ENCODE results near the gene ISOC1.
A peak's percentile ranks its signal among the peaks of the same experiment; 100 is the strongest.

The ISOC1 gene

DNA sequence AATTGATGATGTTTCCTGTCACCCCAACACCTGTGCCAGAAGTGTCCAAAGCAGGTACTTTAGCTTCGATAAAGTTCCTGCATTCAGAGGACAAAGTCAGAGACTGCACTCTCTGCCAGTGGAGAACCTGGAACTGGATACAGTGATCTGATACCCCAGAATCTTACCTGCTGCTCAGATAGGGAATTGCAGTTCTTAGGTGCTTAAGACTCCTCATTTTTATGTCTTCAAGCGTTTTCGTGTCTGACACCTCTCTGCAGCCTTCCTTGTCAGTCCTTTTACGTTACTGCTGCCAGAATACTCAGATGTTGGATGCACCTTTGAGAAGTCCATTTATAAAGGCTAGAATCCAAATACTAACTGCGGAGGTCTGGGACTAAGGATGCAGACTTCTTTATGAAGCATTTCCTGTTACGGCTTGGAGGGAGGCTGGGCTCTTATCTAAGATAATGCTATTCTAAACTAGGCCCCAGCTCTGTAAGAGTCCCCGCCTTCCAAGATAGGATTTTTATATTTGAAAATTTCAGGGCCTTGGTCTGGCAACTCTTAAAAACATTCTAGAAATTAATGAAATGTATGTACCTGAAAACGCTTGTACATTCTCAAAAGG, 1.9 kb downstream of the ISOC1 start:
- no peak for DNase-seq

DNA sequence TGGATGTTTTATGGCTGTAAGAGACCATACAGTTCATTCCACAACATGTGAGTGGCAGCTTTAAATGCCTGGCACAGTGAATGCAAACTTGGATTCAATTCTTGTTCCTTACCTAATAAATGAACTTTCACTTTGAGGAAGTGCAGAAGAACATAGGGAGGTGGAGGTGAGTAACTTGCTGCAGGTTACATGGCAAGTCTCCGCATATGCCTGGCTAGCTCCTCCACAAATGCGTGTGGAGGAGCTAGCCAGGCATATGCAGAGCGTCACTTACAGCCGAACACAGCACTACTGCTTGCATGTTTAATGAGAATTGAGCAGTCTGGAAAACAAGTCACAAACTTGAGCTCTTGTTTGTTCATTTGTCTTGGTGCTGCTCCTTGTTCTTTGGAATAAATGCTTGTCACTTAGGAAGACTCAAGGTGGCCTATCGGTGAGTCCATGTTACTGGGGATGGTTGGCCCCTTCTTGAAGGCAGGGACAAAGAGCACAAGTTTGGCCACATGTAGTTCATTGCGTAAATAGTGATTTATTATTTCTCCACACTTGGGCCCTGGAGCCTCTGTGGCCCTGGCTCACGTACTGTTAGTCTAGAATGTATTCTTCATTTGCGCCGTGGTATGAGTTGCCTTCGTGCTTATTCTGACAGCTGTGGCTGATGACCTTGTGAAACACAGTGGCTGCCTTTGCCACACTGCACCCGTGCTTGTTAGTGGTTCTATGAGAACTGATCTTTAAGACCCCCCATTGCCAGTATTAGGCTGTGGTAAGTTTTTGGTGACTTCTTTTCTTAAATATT, 3.1 kb downstream of the ISOC1 start:
- DNase-seq, result no peak

DNA sequence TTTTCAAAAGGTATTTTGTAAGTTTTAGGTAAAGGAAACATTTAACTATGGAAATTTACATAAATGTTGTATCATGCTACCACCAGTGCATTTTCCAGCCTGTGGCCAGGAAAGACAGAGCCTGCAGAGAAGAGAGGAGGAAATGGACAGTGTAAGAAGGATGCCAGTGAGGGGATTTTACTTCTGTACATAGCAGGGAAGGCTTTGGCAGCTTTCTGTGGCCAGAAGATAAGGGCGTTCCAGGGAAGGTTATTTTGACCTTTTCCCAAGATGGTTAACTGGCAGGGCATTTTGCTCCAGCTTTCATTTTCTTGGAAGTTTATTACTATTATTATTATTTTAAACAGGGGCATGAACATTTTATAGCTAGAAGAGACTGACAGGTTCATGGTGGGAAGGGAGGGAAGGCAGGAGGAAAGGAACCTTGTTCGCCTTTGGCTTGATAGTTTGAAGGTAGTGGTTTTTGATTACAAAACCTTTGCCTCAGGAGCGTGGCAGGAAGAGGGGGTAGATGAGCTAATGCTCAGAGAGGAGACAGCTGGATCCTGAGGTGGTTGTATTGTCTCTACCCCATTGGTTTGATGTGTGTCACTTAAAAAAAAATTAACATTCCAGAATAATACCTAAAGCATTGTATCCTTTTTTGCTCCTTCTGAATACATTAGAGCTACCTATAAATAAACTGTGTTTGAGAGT, 4.1 kb downstream of the ISOC1 start:
- DNase-seq, result no peak

DNA sequence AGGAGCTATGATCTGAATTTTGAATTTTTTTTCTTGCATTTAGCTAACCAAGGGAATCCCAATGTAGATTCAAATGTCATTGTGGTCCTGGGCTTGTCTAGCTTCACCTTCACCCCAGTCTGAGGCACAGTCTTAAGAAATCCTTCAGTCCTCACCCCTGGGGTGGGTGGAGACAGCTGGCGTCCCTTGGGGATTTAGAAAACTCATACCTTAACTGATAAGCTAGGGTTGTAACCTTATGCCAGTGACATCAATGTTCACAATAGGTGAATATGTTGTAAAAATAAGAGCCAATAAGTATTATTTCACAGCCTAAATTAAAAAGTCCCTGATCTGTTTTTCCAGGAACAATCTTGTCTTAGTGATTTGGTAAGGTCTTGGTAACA, 4.6 kb downstream of the ISOC1 start:
- DNase-seq, result no peak

GRCh38 chr5:129101794-129102193, 7.2 kb downstream of the ISOC1 start:
- DNase-seq, result no peak

- no peak for DNase-seq
Measured at GRCh38 chr5:129103397-129103796, 8.8 kb downstream of the ISOC1 start.

DNA sequence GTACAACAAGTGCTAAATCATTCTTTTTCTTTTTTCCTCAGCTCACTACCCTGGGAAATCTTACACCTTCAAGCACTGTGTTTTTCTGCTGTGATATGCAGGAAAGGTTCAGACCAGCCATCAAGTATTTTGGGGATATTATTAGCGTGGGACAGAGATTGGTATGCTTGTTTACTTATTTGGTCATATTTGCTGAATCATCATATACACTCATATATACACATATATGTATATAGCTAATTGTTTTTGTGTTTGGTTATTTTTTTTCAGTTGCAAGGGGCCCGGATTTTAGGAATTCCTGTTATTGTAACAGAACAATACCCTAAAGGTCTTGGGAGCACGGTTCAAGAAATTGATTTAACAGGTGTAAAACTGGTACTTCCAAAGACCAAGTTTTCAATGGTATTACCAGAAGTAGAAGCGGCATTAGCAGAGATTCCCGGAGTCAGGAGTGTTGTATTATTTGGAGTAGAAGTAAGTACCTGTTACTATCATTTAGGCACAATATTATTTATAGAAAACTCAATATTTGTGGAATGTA, 10.4 kb downstream of the ISOC1 start:
- no peak for DNase-seq

DNA sequence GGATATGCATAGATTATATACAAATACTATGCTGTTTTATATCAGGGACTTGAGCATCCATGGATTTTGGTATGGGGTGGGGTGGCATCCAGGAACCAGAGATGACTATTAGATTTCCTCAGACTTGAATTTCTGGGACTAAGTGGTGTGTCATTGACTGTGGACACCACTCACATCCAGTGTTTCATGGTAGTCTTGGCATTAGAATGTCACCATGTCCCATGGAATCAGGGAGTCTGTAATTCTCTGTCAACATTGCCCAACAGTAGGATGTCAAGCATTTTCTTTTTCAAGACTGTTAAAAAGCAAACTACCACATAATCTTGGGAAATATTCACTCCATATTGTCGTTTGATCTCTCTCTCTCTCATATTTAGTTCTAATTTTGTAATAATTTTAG, 13.1 kb downstream of the ISOC1 start:
- DNase-seq, result no peak

DNA sequence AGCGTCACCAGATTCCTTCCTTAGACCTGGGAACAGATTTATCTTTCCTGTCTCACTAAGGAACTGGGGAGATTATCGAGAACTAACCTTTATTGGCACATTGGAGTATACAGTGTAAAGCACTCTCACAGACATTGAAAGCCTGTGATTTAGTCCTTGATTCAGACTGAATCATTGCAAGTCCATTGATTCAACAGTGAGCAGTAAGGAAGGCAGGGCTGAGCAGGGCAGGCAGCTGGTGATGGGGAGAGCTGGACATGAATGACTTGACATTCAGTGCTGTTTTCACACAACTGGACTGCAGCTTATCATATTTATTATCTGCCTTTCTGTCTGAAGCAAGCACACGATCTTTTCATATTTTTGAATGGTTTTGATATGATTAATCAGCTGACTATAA, 16.2 kb downstream of the ISOC1 start:
- no peak for DNase-seq

- no peak for DNase-seq
Measured at GRCh38 chr5:129111351-129111750, 16.8 kb downstream of the ISOC1 start.

DNA sequence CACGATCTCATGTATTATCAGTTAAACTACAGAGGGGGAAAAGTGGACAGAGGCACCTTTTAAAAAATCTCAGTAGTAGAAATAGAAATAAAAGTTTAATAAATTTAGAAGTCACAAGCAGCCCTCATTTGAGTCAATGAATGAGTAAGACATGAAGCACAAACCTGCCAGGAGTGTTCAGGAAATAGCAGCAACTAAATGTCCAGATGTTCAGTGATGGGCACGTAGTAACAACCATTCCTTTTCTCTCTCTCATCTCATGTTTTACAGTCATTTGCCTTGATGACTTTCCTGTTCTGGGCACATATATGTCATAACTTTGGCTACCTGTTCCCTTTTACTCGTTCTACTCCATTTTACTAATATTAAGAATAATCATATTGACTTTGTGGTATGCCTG, 17.7 kb downstream of the ISOC1 start:
- no peak for DNase-seq

DNA sequence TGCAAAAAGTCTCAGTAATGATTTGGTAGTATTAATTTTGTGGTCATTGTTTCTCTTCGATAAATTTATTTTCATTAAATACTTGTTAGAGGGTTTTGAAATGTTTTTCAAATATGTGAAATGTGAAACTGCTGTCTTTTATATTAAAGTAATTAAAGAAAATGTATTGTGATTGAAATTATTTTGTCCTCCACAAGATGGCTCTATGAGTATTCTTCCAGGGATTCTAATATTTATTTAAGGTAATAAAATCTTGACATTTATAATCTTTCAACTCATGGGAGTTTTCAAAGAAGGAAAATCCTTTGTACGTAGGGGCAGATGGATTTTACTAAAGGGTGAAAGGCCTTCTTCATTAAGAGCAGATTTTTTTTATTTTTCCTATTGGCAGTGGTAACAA, 19.3 kb downstream of the ISOC1 start:
- no peak for DNase-seq

- no peak for DNase-seq
Measured at GRCh38 chr5:129114539-129115193, 20.1 kb downstream of the ISOC1 start.

DNA sequence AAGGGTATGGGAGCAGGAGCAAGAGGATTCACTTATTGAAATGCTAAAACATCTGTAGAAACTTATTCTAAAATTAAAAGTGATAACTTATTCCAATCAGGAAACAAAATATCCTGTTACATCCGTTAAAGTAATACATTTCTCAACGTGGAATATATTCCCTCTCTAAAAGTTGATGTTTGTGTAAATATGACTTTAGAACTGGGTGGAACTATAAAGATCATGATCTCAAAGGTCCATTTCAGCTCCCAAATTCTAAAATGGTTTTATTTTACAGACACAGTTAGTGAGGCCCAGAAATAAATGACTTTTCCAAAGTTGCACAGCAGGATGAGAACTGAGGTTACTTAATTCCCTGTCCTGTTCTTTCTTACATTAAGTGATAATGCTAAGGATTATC, 21.1 kb downstream of the ISOC1 start:
- DNase-seq, result no peak

DNA sequence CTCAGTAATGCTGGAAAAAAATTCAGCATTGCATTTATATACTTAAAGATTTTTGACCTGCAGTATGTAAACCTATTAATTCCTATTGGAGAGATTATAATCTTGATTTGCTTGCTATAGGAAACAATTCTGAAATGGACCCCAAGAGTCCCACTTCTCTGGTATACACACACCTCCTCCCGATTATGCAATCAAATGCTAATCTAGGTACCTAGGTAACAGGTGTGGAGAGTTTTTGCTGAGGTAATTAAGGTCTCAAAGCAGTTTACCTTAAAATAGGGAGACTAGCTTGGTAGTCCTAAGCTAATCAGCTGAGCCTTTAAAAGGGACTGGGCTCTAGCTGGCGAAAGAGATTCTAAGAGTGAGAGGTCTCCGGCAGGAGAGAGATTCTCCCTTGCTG, 22.2 kb downstream of the ISOC1 start:
- no peak for DNase-seq

DNA sequence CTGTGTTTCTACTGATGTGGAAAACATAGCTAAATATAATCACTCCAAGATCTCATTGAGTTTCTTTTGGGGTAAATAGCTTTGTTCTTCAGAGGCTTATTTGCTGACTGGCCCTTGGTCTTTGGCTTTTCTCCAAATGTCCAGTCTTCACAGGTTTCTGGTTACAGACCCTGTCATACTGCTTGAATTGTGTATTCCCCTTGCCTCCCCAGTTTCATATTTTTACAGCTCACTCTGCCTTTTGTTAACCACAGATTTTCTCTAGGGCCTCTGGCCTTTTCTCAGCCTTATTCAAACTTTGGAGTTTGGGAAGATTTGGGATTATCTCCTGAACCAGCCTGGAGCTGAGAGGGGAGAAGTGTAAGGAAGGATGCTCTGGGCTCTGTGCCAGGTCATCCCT, 23.9 kb downstream of the ISOC1 start:
- DNase-seq, result no peak

- DNase-seq, result no peak
Measured at GRCh38 chr5:129118826-129119225, 24.3 kb downstream of the ISOC1 start.

GRCh38 chr5:129120158-129120581, 25.6 kb downstream of the ISOC1 start:
- DNase-seq, result no peak

DNA sequence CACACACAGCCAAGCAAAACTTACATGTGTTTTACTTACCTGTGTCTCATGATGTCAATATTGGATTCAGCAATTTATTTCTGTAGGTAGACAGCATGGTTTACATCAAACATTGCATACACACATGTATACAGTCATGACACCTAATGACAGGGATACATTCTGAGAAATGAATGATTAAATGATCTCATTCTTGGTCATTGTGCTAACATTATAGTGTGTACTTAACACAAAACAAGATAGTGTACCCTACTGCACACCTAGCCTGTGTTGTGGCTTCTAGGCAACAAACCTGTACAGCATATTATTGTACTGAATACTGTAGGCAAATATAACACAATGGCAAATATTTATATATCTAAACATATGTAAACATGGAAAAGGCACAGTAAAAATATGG, 28.0 kb downstream of the ISOC1 start:
- no peak for DNase-seq

GRCh38 chr5:129124608-129125007, 30.1 kb downstream of the ISOC1 start:
- no peak for DNase-seq

- DNase-seq, result no peak
Measured at GRCh38 chr5:129125819-129126218, 31.3 kb downstream of the ISOC1 start.

- DNase-seq, result no peak
Measured at GRCh38 chr5:129133553-129133952, 39.0 kb downstream of the ISOC1 start.

GRCh38 chr5:129135633-129136032, 41.1 kb downstream of the ISOC1 start:
- DNase-seq, result peak; percentile 23

All from activated CD4-positive, alpha-beta T cell treated with anti-CD3 and anti-CD28 coated beads, Interleukin-2, amount 50 U/mL, for 16 hours (primary cell).